Measurements from ENCODE around the gene BTG3. TPM values are rescaled to one million over a fixed set of nuclear protein-coding genes. Genes with fewer than 3 reads are reported as not detected.

BTG3 gene
- total and polyA plus RNA-seq, 4 donors, result 47.9 to 120 (median 73.0) TPM

DNA sequence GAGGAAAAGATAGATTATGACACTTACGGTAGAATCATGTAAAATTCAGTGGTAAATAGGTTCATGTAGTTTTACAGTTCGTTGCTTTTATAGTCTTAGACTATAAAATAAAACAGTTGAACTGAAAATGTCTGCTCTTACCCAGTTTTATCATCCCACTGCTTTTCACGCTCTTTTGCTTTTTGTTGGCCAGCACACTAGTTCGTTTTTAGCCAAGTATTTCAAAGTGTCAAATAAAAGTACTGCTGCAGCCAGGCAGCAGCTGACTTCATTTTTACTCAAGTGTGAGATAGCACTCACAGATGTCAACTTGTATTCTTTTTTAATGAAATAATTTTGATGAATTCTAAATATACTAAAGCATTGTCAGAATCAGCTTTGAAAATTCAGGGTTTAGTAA lies 18.5 kb upstream of the BTG3 start:
- ATAC-seq (ENCODE audit: insufficient read depth, low FRiP score) (no peak), DNase-seq (peak; percentile 29 to 85 (median 74))
- 71 to 80% methylated on average over 4 of the region's 4 CpGs for WGBS, 2 donors
- Histone ChIP-seq H3K9ac (ENCODE audit: insufficient read depth in 1 of 2, low read length in 2 of 2) (no peak overlapping the region), H3K27ac (ENCODE audit: low read depth in 1 of 2, low read length in 1 of 2) (no peak overlapping the region), H3K4me1 (ENCODE audit: control insufficient read depth in 5 of 5, insufficient read depth in 5 of 5, low read length in 5 of 5) (peaks cover 0 to 17% (median 4%) of the 10 kb centered on the region in 5 donors), H3K9me3 (ENCODE audit: control insufficient read depth in 4 of 4, insufficient read depth in 3 of 4, low read length in 3 of 4) (peaks cover 0 to 4% (median 0%) of the 10 kb centered on the region in 4 donors), H3K4me3 (no peak overlapping the region), H3K36me3 (ENCODE audit: control insufficient read depth in 4 of 4, insufficient read depth in 4 of 4, low read length in 4 of 4) (no peaks in the 10 kb centered on the region), H3K27me3 (ENCODE audit: control insufficient read depth in 3 of 3, insufficient read depth in 3 of 3, low read length in 2 of 3) (no peaks in the 10 kb centered on the region)
- TF ChIP-seq, protein P1, sequence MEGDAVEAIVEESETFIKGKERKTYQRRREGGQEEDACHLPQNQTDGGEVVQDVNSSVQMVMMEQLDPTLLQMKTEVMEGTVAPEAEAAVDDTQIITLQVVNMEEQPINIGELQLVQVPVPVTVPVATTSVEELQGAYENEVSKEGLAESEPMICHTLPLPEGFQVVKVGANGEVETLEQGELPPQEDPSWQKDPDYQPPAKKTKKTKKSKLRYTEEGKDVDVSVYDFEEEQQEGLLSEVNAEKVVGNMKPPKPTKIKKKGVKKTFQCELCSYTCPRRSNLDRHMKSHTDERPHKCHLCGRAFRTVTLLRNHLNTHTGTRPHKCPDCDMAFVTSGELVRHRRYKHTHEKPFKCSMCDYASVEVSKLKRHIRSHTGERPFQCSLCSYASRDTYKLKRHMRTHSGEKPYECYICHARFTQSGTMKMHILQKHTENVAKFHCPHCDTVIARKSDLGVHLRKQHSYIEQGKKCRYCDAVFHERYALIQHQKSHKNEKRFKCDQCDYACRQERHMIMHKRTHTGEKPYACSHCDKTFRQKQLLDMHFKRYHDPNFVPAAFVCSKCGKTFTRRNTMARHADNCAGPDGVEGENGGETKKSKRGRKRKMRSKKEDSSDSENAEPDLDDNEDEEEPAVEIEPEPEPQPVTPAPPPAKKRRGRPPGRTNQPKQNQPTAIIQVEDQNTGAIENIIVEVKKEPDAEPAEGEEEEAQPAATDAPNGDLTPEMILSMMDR (IDR thresholded peaks at IDR 0.05; ENCODE audit: control extremely low read depth, extremely low read depth), result no peak

DNA sequence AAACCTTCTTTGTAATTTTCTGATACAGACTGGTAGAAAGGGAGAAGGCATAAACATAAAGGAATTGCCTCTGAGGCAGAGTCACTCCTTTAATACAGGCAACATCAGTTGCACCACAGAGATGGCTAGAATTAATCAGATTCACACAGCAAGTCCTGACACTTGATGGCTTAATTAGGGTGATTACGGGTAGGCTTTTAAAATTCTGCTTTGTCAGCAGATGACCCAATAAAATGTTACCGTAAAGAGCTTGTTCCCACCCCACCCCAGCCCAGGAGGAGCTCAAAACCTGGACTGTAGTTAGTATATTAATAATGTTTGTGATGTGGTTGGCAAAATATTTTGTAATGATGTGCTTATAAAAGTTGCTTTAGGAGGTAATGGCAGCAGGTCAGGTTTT lies 9.3 kb upstream of the BTG3 start:
- 83 to 84% methylated on average over 2 of the region's 2 CpGs for whole genome bisulfite sequencing, 2 donors
- H3K27ac ChIP-seq (ENCODE audit: low read depth in 1 of 2, low read length in 1 of 2), result no peak overlapping the region
- H3K4me3 ChIP-seq, result no peak overlapping the region
- no peaks in the 10 kb centered on the region for H3K9me3 ChIP-seq (ENCODE audit: control insufficient read depth in 4 of 4, insufficient read depth in 3 of 4, low read length in 3 of 4)
- DNase-seq (no peak), ATAC-seq (ENCODE audit: insufficient read depth, low FRiP score) (no peak)
- H3K9ac ChIP-seq (ENCODE audit: insufficient read depth in 1 of 2, low read length in 2 of 2), result no peak overlapping the region
- no peaks in the 10 kb centered on the region for H3K27me3 ChIP-seq (ENCODE audit: control insufficient read depth in 3 of 3, insufficient read depth in 3 of 3, low read length in 2 of 3)
- H3K36me3 ChIP-seq (ENCODE audit: control insufficient read depth in 4 of 4, insufficient read depth in 4 of 4, low read length in 4 of 4), result no peaks in the 10 kb centered on the region
- TF ChIP-seq, protein P1 (IDR thresholded peaks at IDR 0.05; ENCODE audit: control extremely low read depth, extremely low read depth), result no peak
- peaks cover 0 to 2% (median 0%) of the 10 kb centered on the region in 5 donors for H3K4me1 ChIP-seq (ENCODE audit: control insufficient read depth in 5 of 5, insufficient read depth in 5 of 5, low read length in 5 of 5)

DNA sequence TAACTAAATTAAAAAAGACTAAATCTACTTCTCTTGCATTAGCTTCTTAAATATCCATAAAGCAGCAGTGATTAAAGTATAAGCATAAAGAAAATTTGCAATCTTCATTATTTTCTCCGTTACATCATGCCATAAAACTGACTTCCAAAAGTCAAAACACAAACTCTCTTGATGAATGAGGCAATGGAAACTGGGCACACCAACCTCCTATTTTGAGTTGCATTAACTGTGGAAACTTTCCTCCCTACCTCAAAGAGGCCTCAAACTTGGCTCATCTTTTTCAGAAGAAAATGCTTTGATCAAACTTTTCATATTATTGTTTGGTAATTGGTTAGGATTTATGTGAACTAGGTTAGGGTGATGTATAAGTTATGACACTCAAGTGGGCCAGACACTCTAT lies 4.1 kb upstream of the BTG3 start:
- TF ChIP-seq, protein P1 (IDR thresholded peaks at IDR 0.05; ENCODE audit: control extremely low read depth, extremely low read depth), result no peak
- ATAC-seq (ENCODE audit: insufficient read depth, low FRiP score), result no peak

DNA sequence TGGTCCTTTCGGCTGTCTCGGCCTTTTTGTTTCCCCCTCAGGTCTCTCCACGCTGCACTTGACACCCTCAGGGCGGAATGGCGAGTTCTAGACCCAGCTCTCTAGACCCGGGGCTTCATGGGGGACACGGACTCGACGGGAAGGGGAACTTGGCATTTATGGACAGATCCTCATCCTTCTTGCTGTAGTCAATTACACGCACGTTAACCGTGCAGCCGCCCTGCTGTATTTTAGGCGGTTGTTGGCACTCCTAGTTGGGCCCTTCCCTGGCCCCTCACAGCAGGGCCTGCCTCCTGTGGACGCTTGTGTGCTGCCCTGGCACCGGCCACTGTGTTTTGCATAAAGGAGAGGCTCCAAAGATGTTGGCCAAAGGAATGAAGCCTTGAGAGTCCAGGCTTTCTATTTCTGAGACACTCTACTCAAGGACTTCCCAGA lies 558 bp upstream of the BTG3 start:
- Histone ChIP-seq H3K9ac (ENCODE audit: insufficient read depth in 1 of 2, low read length in 2 of 2) (peak overlapping the region; percentile 70 to 75), H3K27me3 (ENCODE audit: control insufficient read depth in 3 of 3, insufficient read depth in 3 of 3, low read length in 2 of 3) (no peaks in the 10 kb centered on the region), H3K4me3 (peak overlapping the region; percentile 91), H3K9me3 (ENCODE audit: control insufficient read depth in 4 of 4, insufficient read depth in 3 of 4, low read length in 3 of 4) (no peaks in the 10 kb centered on the region), H3K36me3 (ENCODE audit: control insufficient read depth in 4 of 4, insufficient read depth in 4 of 4, low read length in 4 of 4) (peaks cover 0 to 3% (median under 1%) of the 10 kb centered on the region in 4 donors), H3K27ac (ENCODE audit: low read depth in 1 of 2, low read length in 1 of 2) (peak overlapping the region; percentile 59 to 96), H3K4me1 (ENCODE audit: control insufficient read depth in 5 of 5, insufficient read depth in 5 of 5, low read length in 5 of 5) (peaks cover 0 to 11% (median 3%) of the 10 kb centered on the region in 5 donors)
- peak; percentile 30 for ATAC-seq (ENCODE audit: insufficient read depth, low FRiP score)
- DNase-seq, result peak; percentile 62 to 82 (median 76)
- WGBS, 2 donors, result 19 to 26% methylated on average over 16 of the region's 16 CpGs
- TF ChIP-seq, protein P1 (IDR thresholded peaks at IDR 0.05; ENCODE audit: control extremely low read depth, extremely low read depth), result no peak

More for the DNA sequence above, 4.1 kb upstream of the BTG3 start:
- peak in 2 of 3 donors; percentile 20 to 53 for DNase-seq
- Histone ChIP-seq H3K27me3 (ENCODE audit: control insufficient read depth in 3 of 3, insufficient read depth in 3 of 3, low read length in 2 of 3) (no peaks in the 10 kb centered on the region), H3K4me1 (ENCODE audit: control insufficient read depth in 5 of 5, insufficient read depth in 5 of 5, low read length in 5 of 5) (peaks cover 0 to 4% (median 0%) of the 10 kb centered on the region in 5 donors), H3K9me3 (ENCODE audit: control insufficient read depth in 4 of 4, insufficient read depth in 3 of 4, low read length in 3 of 4) (no peaks in the 10 kb centered on the region), H3K36me3 (ENCODE audit: control insufficient read depth in 4 of 4, insufficient read depth in 4 of 4, low read length in 4 of 4) (no peaks in the 10 kb centered on the region), H3K9ac (ENCODE audit: insufficient read depth in 1 of 2, low read length in 2 of 2) (no peak overlapping the region), H3K4me3 (no peak overlapping the region), H3K27ac (ENCODE audit: low read depth in 1 of 2, low read length in 1 of 2) (no peak overlapping the region)
- WGBS, 2 donors, result 86 to 87% methylated on average over 1 of the region's 1 CpG

Data from lung (tissue), 12 donors.